Right atrium auricular region (tissue), 2 donors: ENCODE measurements around the gene RPL22. TPM values are rescaled to one million over a fixed set of nuclear protein-coding genes. Genes with fewer than 3 reads are reported as not detected.
A peak's percentile ranks its signal among the peaks of the same experiment; 100 is the strongest.

ENCODE experiments used
- DNase-seq: peaks from one replicate; pipeline ENCODE4 v3.0.0-alpha.2; 2019; ENCODE audit warnings: low spot score
- H3K27ac ChIP-seq, 2 donors: fragments of 200-600 bp; sonication (generic); 1 replicate in 1 of 2; 2 replicates in 1 of 2; pipeline ENCODE4 v1.5.1; 2016 to 2019
- H3K27me3 ChIP-seq, 2 donors: fragments of 200-600 bp; sonication (generic); one replicate each; pipeline versions ENCODE4 v1.5.1 to v1.6.0; 2017 to 2019
- H3K36me3 ChIP-seq: fragments of 200-600 bp; sonication (generic); one replicate; pipeline ENCODE4 v1.5.1; 2016
- H3K4me1 ChIP-seq, 2 donors: fragments of 200-600 bp; sonication (generic); one replicate each; pipeline versions ENCODE4 v1.5.1 to v1.6.0; 2017 to 2019
- H3K4me3 ChIP-seq, 2 donors: fragments of 200-600 bp; sonication (generic); 1 replicate in 1 of 2; 2 replicates in 1 of 2; pipeline ENCODE4 v1.5.1; 2017 to 2019; ENCODE audit warnings: mild to moderate bottlenecking in 1 of 2, moderate library complexity in 1 of 2
- H3K9me3 ChIP-seq, 2 donors: fragments of 200-600 bp; sonication (generic); one replicate each; pipeline ENCODE4 v1.5.1; 2019
- total RNA-seq, 2 donors: library from RNA; depleted of rRNA; stranded (reverse); fragments of >200 nt; gene quantifications; one replicate each; pipeline ENCODE4 v1.1.0, GENCODE V29; 2016
- TF ChIP-seq, protein P1 (sequence below), 2 donors: fragments of 200-600 bp; sonication (generic); IDR thresholded peaks; one replicate each; pipeline ENCODE4 v1.5.1; 2019; ENCODE audit warnings: antibody characterized with exemption in 2 of 2

Gene RPL22
- total RNA-seq, 2 donors from 2014 or later = 75.4 to 115 TPM

DNA sequence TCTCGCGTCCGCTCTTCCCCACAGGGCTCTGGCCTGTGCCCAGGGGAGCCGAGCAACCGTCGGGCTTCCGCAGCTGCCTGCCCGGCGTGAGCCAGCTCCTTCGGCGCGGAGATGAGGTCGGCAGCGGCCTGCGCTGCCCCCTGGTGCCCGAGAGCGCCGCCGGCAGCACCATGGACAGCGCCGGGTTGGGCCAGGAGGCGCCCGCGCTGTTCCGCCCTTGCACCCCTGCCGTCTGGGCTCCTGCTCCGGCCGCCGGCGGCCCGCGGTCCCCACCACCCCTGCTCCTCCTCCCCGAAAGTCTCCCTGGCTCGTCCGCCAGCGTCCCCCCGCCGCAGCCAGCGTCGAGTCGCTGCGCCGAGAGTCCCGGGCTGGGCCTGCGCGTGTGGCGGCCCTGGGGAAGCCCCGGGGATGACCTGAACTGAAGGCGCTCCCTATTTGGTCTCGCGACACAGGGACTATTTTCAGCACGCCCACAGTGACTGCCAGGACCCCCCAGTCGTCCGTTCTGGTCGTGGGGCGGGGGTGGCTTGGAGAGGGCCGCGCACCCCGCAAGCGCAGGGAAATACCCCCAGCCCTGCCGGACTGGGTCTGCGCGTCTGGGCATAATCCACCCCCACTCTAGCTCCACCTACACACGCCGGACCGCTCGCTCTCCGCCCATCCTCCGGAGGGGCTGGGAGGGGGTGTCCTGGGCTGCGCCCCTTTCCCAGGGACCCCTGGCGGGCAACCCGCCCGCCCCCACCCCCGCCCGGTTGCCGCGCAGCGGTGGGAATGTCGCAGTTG is 45.9 kb upstream of the RPL22 start:
- TF ChIP-seq, protein P1, sequence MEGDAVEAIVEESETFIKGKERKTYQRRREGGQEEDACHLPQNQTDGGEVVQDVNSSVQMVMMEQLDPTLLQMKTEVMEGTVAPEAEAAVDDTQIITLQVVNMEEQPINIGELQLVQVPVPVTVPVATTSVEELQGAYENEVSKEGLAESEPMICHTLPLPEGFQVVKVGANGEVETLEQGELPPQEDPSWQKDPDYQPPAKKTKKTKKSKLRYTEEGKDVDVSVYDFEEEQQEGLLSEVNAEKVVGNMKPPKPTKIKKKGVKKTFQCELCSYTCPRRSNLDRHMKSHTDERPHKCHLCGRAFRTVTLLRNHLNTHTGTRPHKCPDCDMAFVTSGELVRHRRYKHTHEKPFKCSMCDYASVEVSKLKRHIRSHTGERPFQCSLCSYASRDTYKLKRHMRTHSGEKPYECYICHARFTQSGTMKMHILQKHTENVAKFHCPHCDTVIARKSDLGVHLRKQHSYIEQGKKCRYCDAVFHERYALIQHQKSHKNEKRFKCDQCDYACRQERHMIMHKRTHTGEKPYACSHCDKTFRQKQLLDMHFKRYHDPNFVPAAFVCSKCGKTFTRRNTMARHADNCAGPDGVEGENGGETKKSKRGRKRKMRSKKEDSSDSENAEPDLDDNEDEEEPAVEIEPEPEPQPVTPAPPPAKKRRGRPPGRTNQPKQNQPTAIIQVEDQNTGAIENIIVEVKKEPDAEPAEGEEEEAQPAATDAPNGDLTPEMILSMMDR (IDR thresholded peaks at IDR 0.05) = peak; percentile 83 to 92
- H3K36me3 ChIP-seq = no peaks in the 10 kb centered on the region
- no peaks in the 10 kb centered on the region for H3K9me3 ChIP-seq
- no peak overlapping the region for H3K27ac ChIP-seq
- H3K27me3 ChIP-seq = peaks cover 28 to 49% of the 10 kb centered on the region in 2 donors
- no peak for DNase-seq
- peaks cover 0 to 39% of the 10 kb centered on the region in 2 donors for H3K4me1 ChIP-seq
- H3K4me3 ChIP-seq = no peak overlapping the region

DNA sequence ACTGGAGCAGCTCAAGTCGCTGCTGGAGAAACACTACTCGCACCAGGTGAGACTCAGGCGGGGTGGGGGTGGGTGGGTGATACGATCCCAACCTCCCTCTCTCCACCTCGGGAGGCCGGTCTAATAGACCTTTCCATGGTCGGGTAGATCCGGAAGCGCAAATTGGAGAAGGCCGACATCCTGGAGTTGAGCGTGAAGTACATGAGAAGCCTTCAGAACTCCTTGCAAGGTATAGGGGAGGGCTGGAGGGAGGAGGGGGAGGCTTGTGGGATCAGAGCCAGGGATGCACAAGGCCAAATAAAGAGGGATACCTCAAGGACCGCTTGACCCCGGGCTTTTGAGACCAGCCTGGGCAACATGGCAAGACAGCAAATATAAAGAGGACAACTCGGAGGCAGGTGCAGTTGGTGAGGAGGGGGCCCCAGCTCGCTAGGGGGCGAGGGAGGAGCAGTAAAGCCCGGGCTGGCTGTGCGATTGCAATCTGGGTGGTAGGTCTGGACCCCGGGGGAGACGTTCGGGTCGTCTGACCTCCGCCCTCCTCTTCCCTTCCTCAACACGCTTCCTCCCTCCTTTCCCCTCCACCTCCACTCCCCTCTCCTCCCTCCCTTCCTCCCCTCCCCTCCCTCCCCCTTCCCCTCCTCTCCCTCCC is 45.1 kb upstream of the RPL22 start:
- Histone ChIP-seq H3K4me3 (no peak overlapping the region), H3K27me3 (peaks cover 28 to 49% of the 10 kb centered on the region in 2 donors), H3K36me3 (no peaks in the 10 kb centered on the region), H3K27ac (no peak overlapping the region), H3K9me3 (no peaks in the 10 kb centered on the region), H3K4me1 (peaks cover 0 to 33% of the 10 kb centered on the region in 2 donors)
- TF ChIP-seq, protein P1 (IDR thresholded peaks at IDR 0.05) = no peak
- DNase-seq = no peak

DNA sequence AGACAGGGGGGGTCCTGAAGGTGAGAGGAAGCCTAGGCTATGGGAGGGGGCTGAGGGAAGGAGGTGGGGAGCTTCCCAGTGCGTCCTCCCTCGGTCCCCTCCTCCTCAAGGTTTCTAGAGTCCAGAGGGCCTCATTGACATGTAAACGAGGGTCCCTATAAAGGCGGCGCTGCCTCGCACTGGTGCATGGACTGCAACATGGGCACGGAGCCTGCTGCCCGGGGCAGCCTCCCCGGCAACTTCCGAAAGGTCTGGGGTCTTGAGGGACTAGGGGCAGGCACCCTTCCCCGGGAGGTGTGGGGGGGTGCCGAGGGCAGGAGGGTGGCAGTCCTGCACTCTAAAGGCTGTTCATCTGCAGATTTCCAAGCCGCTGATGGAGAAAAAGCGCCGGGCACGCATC is 44.6 kb upstream of the RPL22 start, which contains the start of gene HES3:
Gene HES3 (plus strand): TSS at position 187 of the 400 bp plus-strand sequence. CDS start 187 bp downstream, at position 374.
- Histone ChIP-seq H3K4me3 (no peak within 1 kb of the TSS), H3K4me1 (peaks cover 0 to 31% of the 10 kb centered on the region in 2 donors), H3K36me3 (no peaks in the 10 kb centered on the region), H3K9me3 (no peaks in the 10 kb centered on the region), H3K27ac (no peak within 1 kb of the TSS), H3K27me3 (peaks cover 28 to 49% of the 10 kb centered on the region in 2 donors)
- DNase-seq = no peak
- TF ChIP-seq, protein P1 (IDR thresholded peaks at IDR 0.05) = no peak

DNA sequence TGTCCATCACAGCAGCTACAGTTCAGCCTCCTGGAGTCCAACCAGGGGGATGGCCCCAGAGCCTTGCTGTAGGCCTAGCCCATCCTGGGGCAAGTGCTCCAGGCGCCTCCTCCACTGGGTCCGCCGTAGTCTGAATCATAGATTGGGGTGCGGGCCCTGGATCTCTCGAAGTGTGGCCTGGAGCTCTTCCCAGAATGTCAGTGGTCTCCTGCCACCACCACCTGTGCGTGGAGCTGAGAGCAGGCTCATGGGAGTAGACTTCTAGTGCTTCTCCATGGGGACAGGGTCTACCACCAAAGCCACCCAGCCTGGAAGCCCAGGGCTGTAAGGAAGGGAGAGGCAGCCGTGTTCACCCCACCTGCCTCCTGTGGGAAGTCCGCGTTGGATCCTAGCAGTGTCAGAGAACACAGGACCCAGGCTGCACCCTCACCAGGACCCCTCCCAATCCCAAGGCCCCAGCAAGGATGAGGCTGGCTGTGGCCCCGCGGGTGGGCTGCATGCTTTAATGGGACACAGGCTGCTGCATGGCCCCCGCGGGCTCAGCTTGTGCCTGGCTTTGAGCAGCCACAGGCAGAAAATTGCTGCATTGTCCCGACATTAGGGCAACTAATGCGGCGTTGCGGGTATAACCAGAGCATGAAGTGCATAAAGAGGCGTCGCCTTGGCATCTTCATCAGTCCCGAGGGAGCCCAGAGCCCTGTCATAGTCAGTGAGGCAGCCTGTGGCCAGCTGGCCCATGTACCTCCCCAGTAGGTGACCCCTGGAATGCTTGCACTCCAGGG is 43.8 kb upstream of the RPL22 start:
- peaks cover 28 to 49% of the 10 kb centered on the region in 2 donors for H3K27me3 ChIP-seq
- H3K9me3 ChIP-seq = no peaks in the 10 kb centered on the region
- no peak overlapping the region for H3K4me3 ChIP-seq
- TF ChIP-seq, protein P1 (IDR thresholded peaks at IDR 0.05) = no peak
- no peak for DNase-seq
- H3K36me3 ChIP-seq = no peaks in the 10 kb centered on the region
- peaks cover 0 to 28% of the 10 kb centered on the region in 2 donors for H3K4me1 ChIP-seq
- no peak overlapping the region for H3K27ac ChIP-seq

DNA sequence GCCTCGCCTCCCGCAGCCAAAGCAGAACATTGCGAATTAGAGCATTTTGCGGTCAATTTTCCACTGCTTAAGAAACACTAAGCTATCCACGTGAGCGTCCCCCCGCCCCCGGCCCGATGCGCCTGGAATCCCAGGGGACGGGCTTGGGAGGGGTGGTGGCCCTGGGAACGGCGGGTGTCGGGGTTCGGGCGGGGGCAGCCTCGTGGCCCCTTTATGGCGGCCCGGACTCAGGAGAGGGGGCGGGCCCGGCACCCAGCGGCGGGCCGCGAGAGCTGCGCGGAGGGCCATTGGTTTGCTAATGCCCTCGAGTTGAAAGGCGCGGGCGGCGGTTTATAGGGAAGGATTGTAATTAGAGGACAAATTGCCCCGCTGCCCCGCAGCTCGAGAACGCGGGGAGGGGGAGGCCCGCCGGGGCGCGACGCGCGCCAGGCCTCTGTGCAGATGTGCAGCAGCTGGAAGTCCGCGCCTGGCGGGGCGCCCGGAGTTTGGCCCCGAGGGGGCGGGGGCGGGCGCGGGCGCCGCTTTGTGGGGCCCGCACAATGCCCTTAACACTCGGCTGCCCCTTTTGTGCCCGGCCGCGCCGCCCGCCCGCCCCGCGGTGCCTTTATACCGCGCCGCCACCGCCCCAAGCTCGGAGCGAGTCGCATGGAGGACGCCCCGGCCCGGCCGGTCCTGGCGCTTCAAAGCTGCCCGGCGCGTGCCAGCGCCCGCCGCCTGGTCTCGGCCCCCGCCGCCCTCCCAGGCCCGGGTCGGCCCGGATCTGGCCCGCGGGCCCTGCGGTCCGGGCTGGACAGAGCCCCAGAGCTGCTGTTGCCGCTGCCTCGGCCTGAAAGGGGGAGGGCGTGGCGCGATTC is 42.7 kb upstream of the RPL22 start:
- Histone ChIP-seq H3K36me3 (no peaks in the 10 kb centered on the region), H3K27ac (no peak overlapping the region), H3K4me1 (peaks cover 0 to 28% of the 10 kb centered on the region in 2 donors), H3K4me3 (peak overlapping the region in 1 of 2 donors; percentile 31), H3K27me3 (peaks cover 28 to 49% of the 10 kb centered on the region in 2 donors), H3K9me3 (no peaks in the 10 kb centered on the region)
- TF ChIP-seq, protein P1 (IDR thresholded peaks at IDR 0.05) = no peak
- DNase-seq = no peak
